Epithelial cell of esophagus (primary cell): Measurements from ENCODE around the gene ACKR4.

Source experiments
- DNase-seq: peaks from one replicate; pipeline ENCODE4 v3.0.0; 2010; ENCODE audit warnings: low read depth
- H3K4me3 ChIP-seq: 2 replicates; pipeline ENCODE4 v1.5.1; 2011; ENCODE audit warnings: mild to moderate bottlenecking, low read length, control low read depth
- TF ChIP-seq, protein P1 (sequence below): IDR thresholded peaks from 2 replicates; pipeline ENCODE4 v1.5.1; 2011; ENCODE audit warnings: low read depth, mild to moderate bottlenecking, low read length, control low read depth, inconsistent platforms; ENCODE audit not compliant: insufficient read depth; ENCODE audit errors: missing control alignments

ACKR4 gene

DNA sequence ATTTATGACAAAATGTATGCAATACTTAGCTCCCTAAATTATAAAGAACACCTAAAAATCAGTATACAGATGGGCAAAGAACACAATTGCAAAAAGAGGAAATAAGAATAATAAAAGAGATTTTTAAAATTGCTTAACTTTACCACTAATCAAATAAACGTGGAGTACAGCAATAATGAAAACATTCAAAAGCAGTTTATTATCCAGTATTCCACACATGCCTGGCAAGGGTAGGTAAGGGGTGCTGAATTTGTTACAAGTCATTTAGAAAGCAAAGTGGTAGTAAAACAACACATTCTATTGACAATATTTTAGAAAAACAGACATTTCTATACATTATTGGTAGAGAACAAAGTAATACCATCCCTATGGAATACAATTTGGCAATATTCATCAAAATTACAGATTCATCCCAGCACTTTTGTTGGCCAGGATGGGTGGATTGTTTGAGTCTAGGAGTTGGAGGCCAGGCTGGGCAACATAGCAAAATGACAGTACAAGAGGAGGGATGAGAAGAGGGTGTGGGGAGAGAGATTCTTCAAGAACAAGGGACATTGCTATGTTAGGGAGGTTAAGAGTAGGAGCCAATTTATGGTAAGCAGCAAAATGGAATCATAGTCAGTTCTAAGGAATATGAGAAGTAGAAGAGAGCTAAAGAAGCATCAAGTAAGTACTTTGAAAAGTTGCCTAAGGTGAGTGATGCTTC, 3.7 kb upstream of the ACKR4 start:
- H3K4me3 ChIP-seq = no peak overlapping the region
- DNase-seq = no peak

GRCh38 chr3:132593947-132594323, 3.1 kb upstream of the ACKR4 start:
- TF ChIP-seq, protein P1, sequence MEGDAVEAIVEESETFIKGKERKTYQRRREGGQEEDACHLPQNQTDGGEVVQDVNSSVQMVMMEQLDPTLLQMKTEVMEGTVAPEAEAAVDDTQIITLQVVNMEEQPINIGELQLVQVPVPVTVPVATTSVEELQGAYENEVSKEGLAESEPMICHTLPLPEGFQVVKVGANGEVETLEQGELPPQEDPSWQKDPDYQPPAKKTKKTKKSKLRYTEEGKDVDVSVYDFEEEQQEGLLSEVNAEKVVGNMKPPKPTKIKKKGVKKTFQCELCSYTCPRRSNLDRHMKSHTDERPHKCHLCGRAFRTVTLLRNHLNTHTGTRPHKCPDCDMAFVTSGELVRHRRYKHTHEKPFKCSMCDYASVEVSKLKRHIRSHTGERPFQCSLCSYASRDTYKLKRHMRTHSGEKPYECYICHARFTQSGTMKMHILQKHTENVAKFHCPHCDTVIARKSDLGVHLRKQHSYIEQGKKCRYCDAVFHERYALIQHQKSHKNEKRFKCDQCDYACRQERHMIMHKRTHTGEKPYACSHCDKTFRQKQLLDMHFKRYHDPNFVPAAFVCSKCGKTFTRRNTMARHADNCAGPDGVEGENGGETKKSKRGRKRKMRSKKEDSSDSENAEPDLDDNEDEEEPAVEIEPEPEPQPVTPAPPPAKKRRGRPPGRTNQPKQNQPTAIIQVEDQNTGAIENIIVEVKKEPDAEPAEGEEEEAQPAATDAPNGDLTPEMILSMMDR = no peak
- DNase-seq = peak; percentile 90
- no peak overlapping the region for H3K4me3 ChIP-seq

More for the DNA sequence above, 3.7 kb upstream of the ACKR4 start:
- TF ChIP-seq, protein P1 = no peak

DNA sequence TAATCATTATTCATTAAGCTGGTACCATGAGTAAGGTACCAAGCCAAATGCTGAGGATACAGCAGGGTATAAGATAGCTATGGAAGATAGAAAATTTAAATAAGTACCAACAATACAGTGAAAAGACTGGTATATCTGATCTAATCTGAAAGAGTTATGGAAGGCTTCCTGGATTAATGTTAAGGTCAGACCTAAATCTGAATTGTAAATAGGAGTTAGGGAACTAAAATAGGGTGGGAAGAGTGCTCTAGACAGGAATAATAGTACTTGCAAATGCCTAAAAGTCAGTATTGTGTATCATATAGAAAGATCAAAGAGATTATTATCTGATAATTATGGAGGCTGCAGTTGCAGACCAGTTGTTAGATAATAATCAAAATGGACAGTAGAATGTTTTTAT, 2.6 kb upstream of the ACKR4 start:
- H3K4me3 ChIP-seq = no peak overlapping the region
- TF ChIP-seq, protein P1 = no peak
- no peak for DNase-seq

DNA sequence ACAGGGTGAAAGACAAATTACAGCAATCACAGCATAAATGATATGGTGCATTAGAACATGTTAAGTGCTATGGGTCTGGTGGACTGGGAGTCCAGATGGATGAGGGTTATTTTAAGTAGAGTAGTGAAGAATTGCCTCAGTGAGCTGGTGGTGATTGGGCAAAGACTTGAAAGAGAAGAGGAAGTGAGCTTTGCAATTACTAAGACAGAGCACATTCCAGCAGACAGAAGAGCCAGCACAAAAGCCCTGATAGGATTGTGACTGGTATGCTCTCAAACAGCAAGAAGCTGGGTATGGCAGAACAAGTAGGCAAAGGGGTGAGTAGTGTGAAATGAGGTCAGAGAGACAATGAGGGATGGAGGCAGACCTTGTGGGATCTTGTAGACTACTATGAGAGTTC, 2.1 kb upstream of the ACKR4 start:
- TF ChIP-seq, protein P1 = no peak
- no peak overlapping the region for H3K4me3 ChIP-seq

GRCh38 chr3:132596326-132596725, 744 bp upstream of the ACKR4 start:
- TF ChIP-seq, protein P1 = no peak
- DNase-seq = no peak

More for the DNA sequence above, 2.1 kb upstream of the ACKR4 start:
- DNase-seq = peak; percentile 85

DNA sequence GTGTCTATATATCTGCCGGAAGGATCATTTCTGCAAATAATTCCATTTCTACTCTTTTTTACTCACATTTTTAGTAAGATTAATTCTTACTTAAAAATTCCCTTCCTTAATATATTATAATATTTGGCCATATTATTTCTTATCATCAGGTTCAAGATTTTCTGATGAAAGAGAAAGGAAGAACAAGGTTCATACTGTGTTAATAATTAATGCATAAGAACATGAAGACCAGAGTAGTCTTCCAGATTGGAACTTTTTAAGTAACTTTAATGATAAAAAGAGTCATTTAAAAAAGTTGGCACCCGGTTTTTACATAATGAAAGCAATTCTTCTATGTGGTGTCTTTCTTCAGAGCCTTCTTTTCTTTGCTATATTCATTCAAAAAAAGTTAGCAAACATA, 590 bp downstream of the ACKR4 start:
- DNase-seq = no peak

More at GRCh38 chr3:132596326-132596725, 744 bp upstream of the ACKR4 start:
- H3K4me3 ChIP-seq = no peak overlapping the region

More for the DNA sequence above, 590 bp downstream of the ACKR4 start:
- TF ChIP-seq, protein P1 = no peak
- no peak overlapping the region for H3K4me3 ChIP-seq
